Left colon (tissue), 2 donors: ENCODE results near the gene TDRD3. TPM values are rescaled to one million over a fixed set of nuclear protein-coding genes. Genes with fewer than 3 reads are reported as not detected.

Experiments
- ATAC-seq: fragments of 200-7000 bp; cut with Tn5 transposase; one replicate; pipeline ENCODE4 v1.9.1; 2020; ENCODE audit warnings: mild to moderate bottlenecking, moderate library complexity
- DNase-seq, 2 donors: peaks; one replicate each; pipeline ENCODE4 v3.0.0-alpha.2; 2020
- intact Hi-C, 2 donors: fragments of 100-400 bp; cut with DNase I in 1 of 2; cut with micrococcal nuclease in 1 of 2; formaldehyde crosslinking; loops; one replicate each; pipeline versions ENCODE4 v1.11.2 to v1.14.0; 2022; cut with DNase I, micrococcal nuclease
- total RNA-seq, 2 donors: library from RNA; stranded (reverse); fragmentation: NEBNext Ultra II Directional; extraction: Animal tissue kit (Norgen Biotek cat#: 25700); gene quantifications; one replicate each; pipeline ENCODE4 v1.2.1, GENCODE V29; 2021
- donor health status: DM: no; HTN: no; CAD: no.
- donor health status: DM: yes; HTN: yes; CAD: no.

Gene TDRD3
- total RNA-seq, 2 donors from 2014 or later = 31.0 to 31.9 TPM

DNA sequence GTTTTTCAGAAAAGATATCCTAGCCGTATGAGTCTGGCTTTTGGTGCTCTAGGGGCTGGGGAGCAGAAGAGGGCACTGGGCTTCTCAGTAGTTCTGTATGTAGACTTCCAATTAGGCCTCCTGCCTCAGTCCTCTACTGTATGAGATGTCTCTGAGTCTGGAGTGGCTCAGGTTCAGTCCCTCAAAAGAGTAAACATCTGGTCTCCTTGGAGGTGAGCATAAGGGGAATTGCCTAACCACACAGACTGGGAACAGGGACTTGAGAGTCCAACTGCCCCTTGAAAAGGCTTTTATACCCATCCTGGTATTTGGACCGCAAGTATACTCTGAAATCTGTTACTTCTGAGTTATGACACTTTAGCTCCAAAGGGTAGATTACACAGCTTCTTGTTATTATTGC, 214.5 kb downstream of the TDRD3 start:
- intact Hi-C loops = no loop called here
- ATAC-seq (no peak), DNase-seq (no peak)

DNA sequence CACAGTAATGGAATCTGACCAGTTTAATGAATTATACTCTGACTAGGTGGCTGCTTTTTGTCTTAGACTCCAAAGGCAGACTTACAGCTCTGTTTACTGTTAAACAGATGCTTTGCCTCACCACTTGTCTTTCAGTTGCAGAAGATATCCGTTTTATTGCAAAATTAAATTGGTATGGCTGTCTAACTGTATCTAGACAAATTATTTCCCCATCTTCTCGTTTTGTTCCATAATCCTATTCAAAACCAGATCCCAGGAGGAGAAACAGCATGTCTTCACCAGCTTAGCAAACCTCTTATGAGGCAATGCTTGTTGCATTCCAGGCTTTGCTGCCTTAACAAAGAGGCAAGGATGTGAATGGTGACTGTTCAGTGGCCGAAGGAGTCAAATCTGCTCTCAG, 215.6 kb downstream of the TDRD3 start:
- DNase-seq = no peak
- ATAC-seq = no peak

DNA sequence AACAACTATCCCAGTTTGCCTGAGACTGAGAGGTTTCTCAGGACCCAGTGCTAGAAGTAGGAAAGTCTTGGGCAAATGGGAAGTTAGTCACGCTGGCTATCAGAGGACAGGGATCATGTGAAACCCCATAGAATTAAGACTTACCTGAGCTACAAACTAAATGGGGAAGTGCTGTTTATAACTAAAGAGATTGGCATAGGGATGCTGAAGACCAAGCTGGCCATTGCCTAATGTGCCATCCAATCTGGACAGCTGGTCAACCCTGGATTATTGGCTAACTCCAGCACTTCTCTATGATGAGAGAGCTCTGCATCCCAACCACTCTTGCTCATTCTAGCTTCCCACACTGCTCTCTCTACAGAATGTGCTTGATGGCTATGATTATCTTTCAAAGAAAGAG, 216.1 kb downstream of the TDRD3 start:
- DNase-seq = no peak
- ATAC-seq = no peak
- intact Hi-C loops = no loop called here

More for the DNA sequence above, 215.6 kb downstream of the TDRD3 start:
- intact Hi-C loops = no loop called here

DNA sequence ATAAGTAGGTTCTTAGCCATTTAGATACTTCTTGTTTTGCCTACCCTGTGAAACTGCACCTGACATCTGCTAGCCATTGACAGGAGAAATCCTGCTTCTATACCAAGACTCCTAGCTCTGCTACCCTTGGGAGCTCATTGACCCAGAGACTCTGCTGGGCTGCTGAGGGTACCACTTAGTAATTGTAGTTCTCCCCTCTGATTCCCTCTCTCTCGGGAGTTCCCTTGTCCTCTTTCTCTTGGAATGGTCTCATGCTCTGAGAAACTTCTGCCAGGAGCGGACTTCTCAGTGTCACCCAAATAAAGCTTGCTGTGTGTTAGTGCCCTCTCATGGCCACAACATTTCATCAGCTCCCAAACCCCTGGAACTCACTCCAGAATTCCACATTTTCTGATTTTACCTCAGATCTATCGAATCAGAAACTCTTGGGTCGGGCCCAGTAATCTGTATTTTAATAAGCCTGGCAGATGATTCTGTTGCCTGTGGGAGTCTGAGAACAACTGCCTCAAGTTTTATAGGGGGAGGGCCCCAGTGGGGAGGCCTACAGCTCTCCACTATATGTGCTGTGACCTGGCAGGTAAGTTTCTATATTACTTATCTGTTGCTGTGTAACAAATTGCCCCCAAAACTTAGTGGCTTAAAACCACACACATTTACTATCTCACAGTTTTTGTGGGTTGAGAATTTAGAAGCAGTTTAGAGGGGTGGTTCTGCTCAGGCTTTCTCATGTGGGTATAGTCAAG, 221.1 kb downstream of the TDRD3 start:
- intact Hi-C loops = no loop called here
- DNase-seq (peak in 1 of 2 donors; percentile 5), ATAC-seq (peak; percentile 70)

DNA sequence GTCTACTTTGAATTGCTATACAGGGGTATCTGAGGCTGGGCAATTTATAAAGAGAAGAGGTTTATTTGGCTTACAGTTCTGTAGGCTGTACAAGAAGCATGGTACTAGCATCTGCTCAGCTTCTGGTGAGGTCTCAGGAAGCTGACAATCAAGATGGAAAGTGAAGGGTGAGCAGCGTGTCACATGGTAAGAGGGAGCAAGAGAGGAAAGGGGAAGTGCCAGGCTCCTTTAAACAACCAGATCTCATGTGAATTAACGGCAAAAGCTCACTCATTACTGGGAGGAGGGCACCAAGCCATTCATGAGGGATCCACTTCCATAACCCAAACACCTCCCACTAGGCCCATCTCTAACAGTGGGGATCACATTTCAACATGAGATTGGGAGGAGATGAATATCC, 222.4 kb downstream of the TDRD3 start:
- ATAC-seq (no peak), DNase-seq (no peak)
- intact Hi-C loops = no loop called here

DNA sequence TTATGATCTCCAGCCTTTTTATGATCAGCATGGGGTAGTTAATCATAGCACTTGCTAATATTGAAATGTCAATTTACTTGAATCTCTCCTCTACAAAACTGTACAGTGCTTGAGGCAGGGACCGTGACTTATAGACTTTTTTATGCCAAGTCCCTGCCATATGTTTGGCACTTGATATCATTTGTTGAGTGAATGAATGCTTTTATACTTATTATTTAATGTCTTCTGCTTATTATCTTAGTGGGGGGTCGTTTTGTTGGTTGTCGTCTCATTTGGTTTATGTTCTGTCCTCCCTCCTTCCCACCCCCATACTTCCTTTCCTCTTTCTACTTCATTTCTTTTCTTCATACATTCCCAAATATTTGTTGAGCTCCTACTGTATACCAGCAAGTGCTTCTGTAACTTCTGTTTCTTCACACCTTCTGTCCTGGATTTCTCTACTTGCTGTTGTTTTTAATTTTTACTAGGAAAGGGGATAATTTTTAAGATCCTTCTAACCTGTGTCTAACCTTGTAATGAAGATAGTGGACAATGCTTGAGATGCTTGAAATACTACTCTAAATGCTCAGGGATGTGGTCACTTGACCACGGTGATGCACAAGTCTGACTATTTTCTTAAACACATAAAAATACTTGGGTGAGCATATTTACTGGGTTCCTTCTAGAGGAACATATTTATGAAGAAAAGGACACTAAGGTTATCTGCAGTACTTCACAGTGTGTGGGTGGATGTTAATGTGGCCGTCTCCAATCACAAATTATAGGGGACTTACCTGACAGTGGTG, 223.8 kb downstream of the TDRD3 start:
- intact Hi-C loops = no loop called here
- DNase-seq (no peak), ATAC-seq (no peak)

DNA sequence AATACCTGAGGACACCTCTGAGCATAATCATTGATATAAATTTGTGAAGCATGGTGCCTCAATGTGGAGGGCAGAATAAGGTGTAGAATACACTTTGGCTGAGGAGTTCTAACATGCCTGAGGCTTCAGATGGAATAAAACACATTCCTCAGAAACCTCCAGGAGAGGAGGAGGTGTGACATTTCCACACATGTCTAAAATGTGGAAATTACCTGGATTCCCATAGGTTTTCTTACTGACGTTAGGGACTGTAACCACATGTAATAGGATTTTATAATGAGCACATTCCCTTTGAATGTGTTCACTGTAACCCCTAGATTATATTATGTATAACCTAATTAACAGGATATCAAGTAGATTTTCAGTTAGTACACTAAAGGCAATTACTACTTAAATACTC, 226.1 kb downstream of the TDRD3 start:
- no peak for DNase-seq
- intact Hi-C loops = no loop called here
- no peak for ATAC-seq

Other genes with a start within 250 kb of the TDRD3 start
- 1 to 10 TPM; 1.9 to 5.0 TPM for gene DIAPH3, start 233.3 kb upstream of the TDRD3 start, total RNA-seq